ENCODE results near the gene DAB2. TPM values are rescaled to one million over a fixed set of nuclear protein-coding genes. Genes with fewer than 3 reads are reported as not detected.

The DAB2 gene
- total RNA-seq, 4 donors from 2014 or later: 39.6 to 71.3 (median 62.1) TPM

DNA sequence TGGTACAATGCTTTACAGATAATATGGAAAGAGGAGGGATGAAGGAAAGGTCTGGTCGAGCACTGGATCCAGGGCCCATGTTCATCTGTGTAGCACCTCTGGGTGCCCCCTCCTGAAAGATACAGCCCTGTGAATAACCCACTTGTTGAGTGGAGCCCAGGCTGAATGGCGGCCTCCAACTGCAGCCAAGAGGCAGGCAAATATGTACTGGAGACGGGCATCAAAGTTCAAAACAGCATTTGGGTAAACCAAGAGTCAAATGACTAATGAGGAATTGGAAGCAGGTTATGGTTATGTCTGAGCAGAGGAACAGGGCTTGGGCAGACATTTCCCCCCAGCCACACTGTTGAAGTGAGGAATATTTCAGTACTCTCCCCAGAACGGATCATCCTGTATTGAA lies 61.6 kb downstream of the DAB2 start:
- Histone ChIP-seq H3K4me1 (no peaks in the 10 kb centered on the region), H3K27ac (no peak overlapping the region), H3K4me3 (peak overlapping the region in 1 of 4 donors; percentile 19), H3K9me3 (no peaks in the 10 kb centered on the region), H3K36me3 (no peaks in the 10 kb centered on the region), H3K27me3 (no peaks in the 10 kb centered on the region)
- no peak for DNase-seq
- no peak for TF ChIP-seq POLR2A (IDR thresholded peaks at IDR 0.05)
- no peak for TF ChIP-seq CTCF (IDR thresholded peaks at IDR 0.05)

GRCh38 chr5:39362646-39363045 lies 62.1 kb downstream of the DAB2 start:
- H3K36me3 ChIP-seq: no peaks in the 10 kb centered on the region
- TF ChIP-seq CTCF (IDR thresholded peaks at IDR 0.05) (no peak), POLR2A (IDR thresholded peaks at IDR 0.05) (no peak)
- H3K4me1 ChIP-seq: no peaks in the 10 kb centered on the region
- no peak for DNase-seq
- no peak overlapping the region for H3K27ac ChIP-seq
- H3K27me3 ChIP-seq: no peaks in the 10 kb centered on the region
- H3K9me3 ChIP-seq: no peaks in the 10 kb centered on the region
- no peak overlapping the region for H3K4me3 ChIP-seq

- H3K4me1 ChIP-seq: no peaks in the 10 kb centered on the region
- H3K36me3 ChIP-seq: no peaks in the 10 kb centered on the region
- TF ChIP-seq POLR2A (IDR thresholded peaks at IDR 0.05) (no peak), CTCF (IDR thresholded peaks at IDR 0.05) (no peak)
- DNase-seq: no peak
- no peaks in the 10 kb centered on the region for H3K27me3 ChIP-seq
- H3K27ac ChIP-seq: no peak overlapping the region
- no peaks in the 10 kb centered on the region for H3K9me3 ChIP-seq
- H3K4me3 ChIP-seq: no peak overlapping the region
Observed at GRCh38 chr5:39361306-39361705, 63.5 kb downstream of the DAB2 start.

GRCh38 chr5:39360471-39361111 lies 64.2 kb downstream of the DAB2 start:
- Histone ChIP-seq H3K27me3 (no peaks in the 10 kb centered on the region), H3K36me3 (no peaks in the 10 kb centered on the region), H3K4me3 (no peak overlapping the region), H3K27ac (no peak overlapping the region), H3K4me1 (no peaks in the 10 kb centered on the region), H3K9me3 (no peaks in the 10 kb centered on the region)
- DNase-seq: no peak
- TF ChIP-seq POLR2A (IDR thresholded peaks at IDR 0.05) (no peak), CTCF (IDR thresholded peaks at IDR 0.05) (no peak)

DNA sequence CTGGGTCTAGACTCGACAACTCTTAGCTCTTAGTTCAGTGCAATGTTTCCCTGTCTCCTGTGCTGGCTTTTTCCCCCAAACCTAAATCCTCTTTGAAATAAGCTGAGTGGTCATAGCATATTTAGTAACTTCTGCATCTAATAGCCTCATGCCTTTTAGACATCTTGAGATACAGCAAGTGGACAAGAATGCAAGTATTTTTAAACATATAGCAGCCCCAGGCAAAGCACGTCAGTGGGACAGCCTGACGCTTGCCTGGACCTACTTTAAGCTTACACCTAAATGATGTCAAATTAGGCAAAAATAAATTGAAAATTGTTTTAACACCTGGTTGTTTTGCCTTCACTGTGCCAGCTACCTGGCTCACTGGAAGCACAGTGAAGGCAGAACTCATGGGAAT lies 68.5 kb downstream of the DAB2 start:
- no peaks in the 10 kb centered on the region for H3K27me3 ChIP-seq
- no peaks in the 10 kb centered on the region for H3K36me3 ChIP-seq
- H3K4me3 ChIP-seq: no peak overlapping the region
- no peak for DNase-seq
- no peaks in the 10 kb centered on the region for H3K4me1 ChIP-seq
- no peak for TF ChIP-seq POLR2A (IDR thresholded peaks at IDR 0.05)
- no peaks in the 10 kb centered on the region for H3K9me3 ChIP-seq
- H3K27ac ChIP-seq: no peak overlapping the region

- H3K4me3 ChIP-seq: no peak overlapping the region
Observed at GRCh38 chr5:39355324-39355723, 69.5 kb downstream of the DAB2 start.

More at GRCh38 chr5:39355324-39355723, 69.5 kb downstream of the DAB2 start:
- H3K27me3 ChIP-seq: no peaks in the 10 kb centered on the region
- no peaks in the 10 kb centered on the region for H3K36me3 ChIP-seq
- TF ChIP-seq POLR2A (IDR thresholded peaks at IDR 0.05): no peak
- TF ChIP-seq CTCF (IDR thresholded peaks at IDR 0.05): no peak
- no peaks in the 10 kb centered on the region for H3K9me3 ChIP-seq
- DNase-seq: no peak
- no peak overlapping the region for H3K27ac ChIP-seq
- H3K4me1 ChIP-seq: no peaks in the 10 kb centered on the region

All from Peyer's patch (tissue), 4 donors.